DOHH2 (cell line): ENCODE measurements around the gene FBXL20.

ENCODE experiments used
- H3F3A ChIP-seq: fragments of 200-600 bp; sonication (generic), shearing (Covaris generic); 2 replicates; pipeline ENCODE4 v1.6.0; 2016; ENCODE audit warnings: antibody characterized with exemption, mild to moderate bottlenecking; ENCODE audit not compliant: control insufficient read depth, insufficient read depth
- H3K27ac ChIP-seq: fragments of 200-600 bp; sonication (generic); 2 replicates; pipeline ENCODE4 v1.5.1; 2014; ENCODE audit warnings: low read depth, mild to moderate bottlenecking, low read length, moderate library complexity
- H3K27me3 ChIP-seq: fragments of 200-600 bp; sonication (generic); 2 replicates; pipeline ENCODE4 v1.6.1; 2014; ENCODE audit warnings: mild to moderate bottlenecking, low read length, mixed read lengths; ENCODE audit not compliant: control insufficient read depth
- H3K36me3 ChIP-seq: fragments of 200-600 bp; sonication (generic); 2 replicates; pipeline ENCODE4 v1.6.1; 2014; ENCODE audit warnings: mild to moderate bottlenecking, low read length, moderate library complexity, mixed read lengths; ENCODE audit not compliant: control insufficient read depth
- H3K4me1 ChIP-seq: fragments of 200-600 bp; sonication (generic); 2 replicates; pipeline ENCODE4 v1.6.1; 2014; ENCODE audit warnings: mild to moderate bottlenecking, low read length, mixed read lengths; ENCODE audit not compliant: control insufficient read depth
- H3K4me2 ChIP-seq: fragments of 200-600 bp; sonication (generic); 2 replicates; pipeline ENCODE4 v1.6.0; 2014; ENCODE audit warnings: mild to moderate bottlenecking, low read length, moderate library complexity
- H3K4me3 ChIP-seq: fragments of 200-600 bp; sonication (generic); 2 replicates; pipeline ENCODE4 v1.5.1; 2014; ENCODE audit warnings: mild to moderate bottlenecking, low read length, mixed read lengths
- H3K79me2 ChIP-seq: fragments of 200-600 bp; sonication (generic); 2 replicates; pipeline ENCODE4 v1.6.1; 2014; ENCODE audit warnings: mild to moderate bottlenecking, low read length, mixed read lengths; ENCODE audit not compliant: control insufficient read depth
- H3K9me2 ChIP-seq: fragments of 200-600 bp; sonication (generic); replicated peaks from 2 replicates; pipeline ENCODE4 v1.6.1; 2014; ENCODE audit warnings: mild to moderate bottlenecking, low read length, mixed read lengths; ENCODE audit not compliant: control insufficient read depth
- H3K9me3 ChIP-seq: fragments of 200-600 bp; sonication (generic); 2 replicates; pipeline ENCODE4 v1.6.1; 2014; ENCODE audit warnings: antibody characterized with exemption, low read length, mixed read lengths; ENCODE audit not compliant: control insufficient read depth, insufficient read depth
- H4K20me1 ChIP-seq: fragments of 200-600 bp; sonication (generic); 2 replicates; pipeline ENCODE4 v1.6.0; 2014; ENCODE audit warnings: low read depth, mild to moderate bottlenecking, antibody characterized with exemption, low read length, moderate library complexity; ENCODE audit not compliant: control insufficient read depth, insufficient read depth
- EZH2phosphoT487 ChIP-seq: fragments of 200-600 bp; sonication (generic); IDR thresholded peaks from 2 replicates; pipeline ENCODE4 v1.6.1; 2017; ENCODE audit warnings: borderline replicate concordance, mild to moderate bottlenecking, antibody characterized with exemption, low read length, moderate library complexity, mixed read lengths
- TF ChIP-seq, protein P1 (sequence below): fragments of 200-600 bp; sonication (generic); IDR thresholded peaks from one replicate; pipeline ENCODE4 v1.5.1; 2014; ENCODE audit warnings: antibody characterized with exemption, mild to moderate bottlenecking, low read depth, low read length; ENCODE audit not compliant: poor library complexity, severe bottlenecking

FBXL20 gene

GRCh38 chr17:39416141-39416540 is 14.7 kb upstream of the FBXL20 start:
- Histone ChIP-seq H3K4me2 (no peak overlapping the region), H3F3A (no peaks in the 10 kb centered on the region), H3K4me3 (no peak overlapping the region), H3K4me1 (no peaks in the 10 kb centered on the region), H3K36me3 (peaks cover 54% of the 10 kb centered on the region), H3K9me2 (no peaks in the 10 kb centered on the region), H3K9me3 (no peaks in the 10 kb centered on the region), H3K27me3 (no peaks in the 10 kb centered on the region), H3K27ac (no peak overlapping the region), H3K79me2 (no peaks in the 10 kb centered on the region), H4K20me1 (no peaks in the 10 kb centered on the region)
- TF ChIP-seq EZH2phosphoT487: no peak
- TF ChIP-seq, protein P1, sequence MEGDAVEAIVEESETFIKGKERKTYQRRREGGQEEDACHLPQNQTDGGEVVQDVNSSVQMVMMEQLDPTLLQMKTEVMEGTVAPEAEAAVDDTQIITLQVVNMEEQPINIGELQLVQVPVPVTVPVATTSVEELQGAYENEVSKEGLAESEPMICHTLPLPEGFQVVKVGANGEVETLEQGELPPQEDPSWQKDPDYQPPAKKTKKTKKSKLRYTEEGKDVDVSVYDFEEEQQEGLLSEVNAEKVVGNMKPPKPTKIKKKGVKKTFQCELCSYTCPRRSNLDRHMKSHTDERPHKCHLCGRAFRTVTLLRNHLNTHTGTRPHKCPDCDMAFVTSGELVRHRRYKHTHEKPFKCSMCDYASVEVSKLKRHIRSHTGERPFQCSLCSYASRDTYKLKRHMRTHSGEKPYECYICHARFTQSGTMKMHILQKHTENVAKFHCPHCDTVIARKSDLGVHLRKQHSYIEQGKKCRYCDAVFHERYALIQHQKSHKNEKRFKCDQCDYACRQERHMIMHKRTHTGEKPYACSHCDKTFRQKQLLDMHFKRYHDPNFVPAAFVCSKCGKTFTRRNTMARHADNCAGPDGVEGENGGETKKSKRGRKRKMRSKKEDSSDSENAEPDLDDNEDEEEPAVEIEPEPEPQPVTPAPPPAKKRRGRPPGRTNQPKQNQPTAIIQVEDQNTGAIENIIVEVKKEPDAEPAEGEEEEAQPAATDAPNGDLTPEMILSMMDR: no peak

DNA sequence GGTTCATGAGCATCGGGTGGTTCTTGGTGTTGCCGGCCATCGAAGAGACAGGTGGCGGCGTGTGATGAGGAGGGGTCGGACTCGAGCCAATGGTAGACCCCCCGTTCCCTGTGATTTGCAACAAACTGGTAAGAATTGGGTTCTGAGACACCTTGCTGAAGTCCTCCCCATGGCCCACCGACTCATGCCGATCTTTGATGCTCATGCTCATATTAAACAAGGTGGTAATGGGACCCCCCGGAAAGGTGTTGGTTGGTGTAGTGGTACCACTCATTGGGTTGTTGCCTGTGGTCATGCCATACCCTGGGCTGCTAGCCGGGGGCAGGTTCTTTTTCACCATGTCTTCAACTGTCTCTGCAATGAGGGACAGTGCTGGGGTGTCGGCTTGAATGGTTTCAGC is 8.9 kb upstream of the FBXL20 start:
- no peaks in the 10 kb centered on the region for H4K20me1 ChIP-seq
- H3K36me3 ChIP-seq: peaks cover 68% of the 10 kb centered on the region
- no peaks in the 10 kb centered on the region for H3K79me2 ChIP-seq
- no peaks in the 10 kb centered on the region for H3K4me1 ChIP-seq
- H3K9me2 ChIP-seq: no peaks in the 10 kb centered on the region
- no peak for TF ChIP-seq EZH2phosphoT487
- TF ChIP-seq, protein P1: no peak
- H3K9me3 ChIP-seq: no peaks in the 10 kb centered on the region
- H3K27ac ChIP-seq: no peak overlapping the region
- no peak overlapping the region for H3K4me3 ChIP-seq
- H3K27me3 ChIP-seq: no peaks in the 10 kb centered on the region
- H3F3A ChIP-seq: peaks cover 12% of the 10 kb centered on the region
- no peak overlapping the region for H3K4me2 ChIP-seq

GRCh38 chr17:39408360-39408759 is 6.9 kb upstream of the FBXL20 start:
- peaks cover 23% of the 10 kb centered on the region for H3F3A ChIP-seq
- no peaks in the 10 kb centered on the region for H3K4me1 ChIP-seq
- H3K79me2 ChIP-seq: no peaks in the 10 kb centered on the region
- H3K4me2 ChIP-seq: no peak overlapping the region
- no peaks in the 10 kb centered on the region for H3K27me3 ChIP-seq
- TF ChIP-seq, protein P1: no peak
- TF ChIP-seq EZH2phosphoT487: no peak
- no peaks in the 10 kb centered on the region for H4K20me1 ChIP-seq
- H3K9me2 ChIP-seq: no peaks in the 10 kb centered on the region
- H3K27ac ChIP-seq: no peak overlapping the region
- no peaks in the 10 kb centered on the region for H3K9me3 ChIP-seq
- H3K4me3 ChIP-seq: no peak overlapping the region
- peaks cover 59% of the 10 kb centered on the region for H3K36me3 ChIP-seq

DNA sequence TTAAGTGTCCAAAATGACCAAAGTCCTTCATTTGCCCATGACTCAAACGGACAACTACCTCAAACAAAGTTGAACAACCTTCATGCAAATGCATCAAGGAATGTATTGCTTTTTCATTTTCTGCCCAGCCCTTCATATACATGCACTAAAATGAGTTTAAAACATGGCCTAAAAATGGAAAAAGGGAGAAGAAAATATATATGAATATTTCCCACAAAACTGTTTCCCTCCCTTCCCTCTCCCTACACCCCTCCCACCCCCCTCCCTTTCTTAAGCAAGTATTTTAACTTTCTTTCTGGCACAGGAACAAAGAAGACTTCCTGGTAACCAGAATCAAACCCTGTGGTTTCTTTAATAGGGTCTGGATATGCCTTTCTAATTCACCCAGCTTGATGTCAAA is 5.5 kb upstream of the FBXL20 start:
- Histone ChIP-seq H3K79me2 (no peaks in the 10 kb centered on the region), H3F3A (peaks cover 29% of the 10 kb centered on the region), H3K36me3 (peaks cover 55% of the 10 kb centered on the region), H3K9me2 (no peaks in the 10 kb centered on the region), H3K9me3 (no peaks in the 10 kb centered on the region), H4K20me1 (no peaks in the 10 kb centered on the region; the same call in 1 of the 2 replicates), H3K4me3 (no peak overlapping the region), H3K27ac (no peak overlapping the region), H3K27me3 (no peaks in the 10 kb centered on the region), H3K4me1 (peaks cover 4% of the 10 kb centered on the region), H3K4me2 (no peak overlapping the region)
- TF ChIP-seq EZH2phosphoT487: no peak
- TF ChIP-seq, protein P1: no peak
